Karpas-422 (cell line): ENCODE results near the gene PRRG3. TPM values are rescaled to one million over a fixed set of nuclear protein-coding genes. Genes with fewer than 3 reads are reported as not detected.
A peak's percentile ranks its signal among the peaks of the same experiment; 100 is the strongest.

Source experiments
- DNase-seq: peaks from one replicate; pipeline ENCODE4 v3.0.0-alpha.2; 2015
- H2AFZ ChIP-seq: fragments of 200-600 bp; sonication (generic); 2 replicates; pipeline ENCODE4 v1.6.1; 2014; ENCODE audit warnings: antibody characterized with exemption, low read length, mixed read lengths
- H3K27ac ChIP-seq: fragments of 200-600 bp; sonication (generic); 2 replicates; pipeline ENCODE4 v1.5.1; 2014; ENCODE audit warnings: mild to moderate bottlenecking, low read length, moderate library complexity
- H3K27me3 ChIP-seq: fragments of 200-600 bp; sonication (generic); 2 replicates; pipeline ENCODE4 v1.6.1; 2014; ENCODE audit warnings: low read length, mixed read lengths
- H3K36me3 ChIP-seq: fragments of 200-600 bp; sonication (generic); 2 replicates; pipeline ENCODE4 v1.6.1; 2014; ENCODE audit warnings: low read length, mixed read lengths; ENCODE audit not compliant: insufficient read depth
- H3K4me1 ChIP-seq: fragments of 200-600 bp; sonication (generic); 2 replicates; pipeline ENCODE4 v1.6.1; 2014; ENCODE audit warnings: mild to moderate bottlenecking, low read length, mixed read lengths
- H3K4me2 ChIP-seq: fragments of 200-600 bp; sonication (generic); 2 replicates; pipeline ENCODE4 v1.6.1; 2014; ENCODE audit warnings: low read length, low read depth, mild to moderate bottlenecking; ENCODE audit not compliant: poor library complexity, severe bottlenecking
- H3K4me3 ChIP-seq: fragments of 200-600 bp; sonication (generic); 2 replicates; pipeline ENCODE4 v1.5.1; 2014; ENCODE audit warnings: mild to moderate bottlenecking, antibody characterized with exemption, low read length, mixed read lengths
- H3K79me2 ChIP-seq: fragments of 200-600 bp; sonication (generic); 2 replicates; pipeline ENCODE4 v1.6.1; 2014; ENCODE audit warnings: mild to moderate bottlenecking, low read length, mixed read lengths
- H3K9ac ChIP-seq: fragments of 200-600 bp; sonication (generic); 2 replicates; pipeline ENCODE4 v1.6.0; 2014; ENCODE audit warnings: low read length
- H3K9me2 ChIP-seq: fragments of 200-600 bp; sonication (generic), shearing (Covaris generic); replicated peaks from 2 replicates; pipeline ENCODE4 v1.6.0; 2014; ENCODE audit warnings: mild to moderate bottlenecking, low read length, moderate library complexity; ENCODE audit not compliant: insufficient read depth
- H3K9me3 ChIP-seq: fragments of 300-700, 200-600 bp; sonication (generic); 2 replicates; pipeline ENCODE4 v1.6.1; 2014; ENCODE audit warnings: low read length, mixed read lengths
- H4K20me1 ChIP-seq: fragments of 200-600 bp; sonication (generic); 2 replicates; pipeline ENCODE4 v1.6.1; 2014; ENCODE audit warnings: mild to moderate bottlenecking, antibody characterized with exemption, low read length, low read depth; ENCODE audit not compliant: insufficient read depth
- total RNA-seq: library from RNA; depleted of rRNA; stranded (reverse); fragments of >200 nt; shearing (Covaris generic); gene quantifications from 2 replicates; pipeline ENCODE4 v1.2.3, GENCODE V29; 2014; ENCODE audit warnings: low replicate concordance; rRNA removed

The PRRG3 gene
- total RNA-seq: not detected in 2 replicates

DNA sequence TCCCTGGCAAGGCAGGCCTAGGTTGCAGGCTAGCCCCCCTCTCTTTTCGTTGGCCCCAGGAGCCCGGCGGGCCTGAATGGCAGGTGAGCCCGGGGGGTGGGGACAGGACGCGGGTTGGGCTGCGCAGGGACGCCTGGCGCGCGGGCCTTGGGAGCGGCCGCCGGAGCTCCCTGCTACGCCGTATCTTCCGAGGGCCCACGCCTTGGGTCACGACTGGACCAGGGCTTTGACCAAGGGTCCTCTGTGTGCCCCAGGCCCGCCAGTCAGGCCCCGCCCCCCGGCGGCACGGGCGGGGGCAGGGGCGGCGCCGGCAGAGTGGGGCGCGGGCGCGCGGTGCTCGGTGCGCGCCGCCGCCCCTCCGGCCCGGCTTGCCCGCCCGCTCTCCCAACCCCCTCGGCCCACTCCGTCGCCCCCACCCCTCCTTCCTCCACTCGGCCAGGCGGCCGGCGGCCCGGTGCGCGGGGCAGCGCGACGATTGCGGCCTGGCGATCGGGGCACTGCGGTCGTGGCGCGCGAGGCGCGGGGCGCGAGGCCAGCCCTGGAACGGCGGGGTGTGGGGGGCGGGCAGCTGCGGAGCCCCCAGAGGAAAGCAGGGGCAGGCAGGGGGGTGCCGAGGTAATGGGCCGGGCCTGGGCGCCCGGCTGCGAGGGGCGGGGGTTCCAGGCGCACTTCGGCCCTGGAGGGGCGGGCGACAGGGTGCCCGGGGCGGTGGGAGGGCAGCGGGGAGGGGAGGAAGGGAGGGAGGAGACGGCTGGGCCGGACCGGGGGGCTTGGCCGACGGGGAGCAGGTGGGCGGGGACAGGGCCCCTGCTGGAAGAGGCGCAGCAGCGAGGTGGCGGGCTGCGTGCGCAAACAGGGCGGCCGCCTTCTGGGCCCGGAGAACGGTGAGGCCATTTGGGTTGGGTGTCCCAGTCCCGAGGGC lies at the start of gene PRRG3:
PRRG3 (plus strand) TSS at position 798 of the 922 bp plus-strand sequence. CDS start 3,357 bp downstream, outside the sequence.
- no peaks in the 10 kb centered on the region for H3K9me2 ChIP-seq
- no peaks in the 10 kb centered on the region for H3K36me3 ChIP-seq
- H3K4me3 ChIP-seq: no peak within 1 kb of the TSS
- no peaks in the 10 kb centered on the region for H3K4me1 ChIP-seq
- no peak within 1 kb of the TSS for H3K4me2 ChIP-seq
- H3K27me3 ChIP-seq: no peaks in the 10 kb centered on the region
- no peak within 1 kb of the TSS for H3K9ac ChIP-seq
- no peaks in the 10 kb centered on the region for H3K79me2 ChIP-seq
- no peak within 1 kb of the TSS for H2AFZ ChIP-seq
- H3K9me3 ChIP-seq: no peaks in the 10 kb centered on the region
- DNase-seq: no peak
- H4K20me1 ChIP-seq: no peaks in the 10 kb centered on the region
- no peak within 1 kb of the TSS for H3K27ac ChIP-seq

DNA sequence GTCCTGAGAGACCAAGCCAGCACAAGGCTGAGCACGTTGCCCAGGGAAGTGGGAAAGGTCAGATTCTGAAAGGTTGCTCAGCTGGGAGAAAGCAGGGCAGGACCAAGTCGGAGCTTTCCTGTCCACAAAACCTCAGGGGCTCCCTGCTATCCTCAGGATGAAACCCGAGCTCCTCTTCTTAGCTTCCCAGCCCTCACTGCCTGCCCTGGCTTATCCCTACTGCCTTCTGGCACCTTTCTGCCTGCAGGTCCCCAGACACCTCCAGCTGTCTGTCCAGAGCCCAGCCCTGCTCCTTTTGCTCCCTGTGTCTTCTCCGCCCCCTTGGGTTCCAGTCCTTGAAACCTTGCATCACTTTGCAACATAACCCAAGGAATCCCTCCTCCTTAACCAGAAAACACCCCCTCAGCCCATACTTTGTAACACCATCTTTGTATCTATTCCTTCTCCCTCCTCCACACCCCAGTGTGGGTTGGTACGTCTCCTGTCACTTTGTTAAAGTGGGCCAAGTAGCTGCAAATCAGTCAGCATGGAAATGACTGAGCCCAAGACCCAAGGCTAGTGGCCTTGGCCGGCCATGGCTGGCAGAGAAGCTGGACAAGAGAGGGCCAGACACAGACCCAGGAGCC lies 20.0 kb upstream of the PRRG3 start:
- Histone ChIP-seq H3K4me2 (no peak overlapping the region), H2AFZ (no peak overlapping the region), H3K27me3 (no peaks in the 10 kb centered on the region), H3K36me3 (no peaks in the 10 kb centered on the region), H3K9me2 (no peaks in the 10 kb centered on the region), H3K9me3 (no peaks in the 10 kb centered on the region), H3K27ac (no peak overlapping the region), H3K4me3 (no peak overlapping the region), H4K20me1 (no peaks in the 10 kb centered on the region), H3K79me2 (no peaks in the 10 kb centered on the region), H3K4me1 (no peaks in the 10 kb centered on the region), H3K9ac (no peak overlapping the region)
- no peak for DNase-seq

DNA sequence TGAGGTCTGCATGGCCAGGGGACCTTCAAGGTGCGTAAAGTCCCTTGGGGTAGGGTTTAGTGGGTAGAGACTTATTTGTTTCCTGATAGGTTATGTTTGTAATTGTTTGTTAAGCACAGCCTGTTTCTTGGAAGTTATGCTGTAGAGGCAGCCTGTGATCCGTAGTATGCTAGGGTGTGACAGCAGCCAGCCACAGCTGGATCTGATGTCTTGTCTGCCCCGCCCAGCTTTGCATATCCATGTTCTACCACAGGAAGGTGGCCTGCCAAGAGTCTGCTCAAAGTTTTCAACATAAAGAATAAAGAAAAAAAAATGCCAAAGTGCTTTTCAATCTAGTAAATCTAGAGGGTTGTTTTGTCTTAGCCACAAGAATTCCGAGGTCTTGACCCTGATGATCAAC lies 19.1 kb upstream of the PRRG3 start:
- Histone ChIP-seq H3K4me3 (no peak overlapping the region), H4K20me1 (no peaks in the 10 kb centered on the region)
- DNase-seq: no peak

GRCh38 chrX:151679798-151680402 lies 15.4 kb upstream of the PRRG3 start:
- H4K20me1 ChIP-seq: no peaks in the 10 kb centered on the region
- H3K4me2 ChIP-seq: no peak overlapping the region
- H3K4me1 ChIP-seq: no peaks in the 10 kb centered on the region
- H3K9ac ChIP-seq: no peak overlapping the region
- H3K4me3 ChIP-seq: no peak overlapping the region
- no peaks in the 10 kb centered on the region for H3K79me2 ChIP-seq
- no peaks in the 10 kb centered on the region for H3K36me3 ChIP-seq
- H3K9me3 ChIP-seq: no peaks in the 10 kb centered on the region
- no peaks in the 10 kb centered on the region for H3K9me2 ChIP-seq
- no peaks in the 10 kb centered on the region for H3K27me3 ChIP-seq
- no peak overlapping the region for H3K27ac ChIP-seq
- H2AFZ ChIP-seq: no peak overlapping the region
- no peak for DNase-seq

More for the DNA sequence above, 19.1 kb upstream of the PRRG3 start:
- no peak overlapping the region for H3K9ac ChIP-seq
- H3K9me2 ChIP-seq: no peaks in the 10 kb centered on the region
- no peaks in the 10 kb centered on the region for H3K27me3 ChIP-seq
- H3K9me3 ChIP-seq: no peaks in the 10 kb centered on the region
- no peak overlapping the region for H2AFZ ChIP-seq
- H3K27ac ChIP-seq: no peak overlapping the region
- no peak overlapping the region for H3K4me2 ChIP-seq
- no peaks in the 10 kb centered on the region for H3K4me1 ChIP-seq
- H3K36me3 ChIP-seq: no peaks in the 10 kb centered on the region
- no peaks in the 10 kb centered on the region for H3K79me2 ChIP-seq

DNA sequence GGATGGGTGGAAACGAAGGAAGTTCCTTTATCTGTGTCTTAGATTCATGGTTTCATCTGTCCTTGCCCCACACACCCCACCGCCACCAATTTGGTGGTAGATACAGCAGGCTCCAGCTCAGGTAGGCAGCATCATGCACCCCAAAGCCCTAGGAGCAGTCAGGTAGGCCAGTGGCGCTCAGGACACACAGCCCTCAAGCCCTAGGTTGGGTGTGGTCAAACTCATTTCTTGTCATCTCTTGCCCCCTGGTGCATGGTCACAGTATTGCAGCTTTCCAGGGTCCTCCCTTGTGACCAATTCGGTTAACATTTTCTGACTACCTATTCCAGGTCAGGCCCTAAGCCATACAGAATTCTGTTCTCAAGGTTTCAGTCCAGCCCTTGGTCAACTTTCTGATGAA lies 14.5 kb upstream of the PRRG3 start:
- H2AFZ ChIP-seq: no peak overlapping the region
- H3K4me2 ChIP-seq: no peak overlapping the region
- H3K36me3 ChIP-seq: no peaks in the 10 kb centered on the region
- no peak overlapping the region for H3K4me3 ChIP-seq
- no peaks in the 10 kb centered on the region for H3K4me1 ChIP-seq
- no peaks in the 10 kb centered on the region for H3K9me2 ChIP-seq
- H4K20me1 ChIP-seq: no peaks in the 10 kb centered on the region
- H3K27ac ChIP-seq: no peak overlapping the region
- H3K9ac ChIP-seq: no peak overlapping the region
- H3K9me3 ChIP-seq: no peaks in the 10 kb centered on the region
- H3K79me2 ChIP-seq: no peaks in the 10 kb centered on the region
- DNase-seq: peak; percentile 90
- no peaks in the 10 kb centered on the region for H3K27me3 ChIP-seq

- Histone ChIP-seq H3K27me3 (no peaks in the 10 kb centered on the region), H3K9me3 (no peaks in the 10 kb centered on the region), H3K27ac (no peak overlapping the region), H3K4me2 (no peak overlapping the region), H3K36me3 (no peaks in the 10 kb centered on the region), H2AFZ (no peak overlapping the region), H3K9ac (no peak overlapping the region), H3K4me3 (no peak overlapping the region), H3K9me2 (0 out of 2 replicates have a peak, but pooled peaks cover 3% of the 10 kb centered on the region), H3K79me2 (no peaks in the 10 kb centered on the region), H3K4me1 (no peaks in the 10 kb centered on the region), H4K20me1 (no peaks in the 10 kb centered on the region)
- no peak for DNase-seq
Measured at GRCh38 chrX:151687635-151688034, 7.6 kb upstream of the PRRG3 start.

GRCh38 chrX:151688695-151689094 lies 6.6 kb upstream of the PRRG3 start:
- H3K36me3 ChIP-seq: no peaks in the 10 kb centered on the region
- H3K27ac ChIP-seq: no peak overlapping the region
- no peaks in the 10 kb centered on the region for H3K79me2 ChIP-seq

GRCh38 chrX:151692825-151693224 lies 2.4 kb upstream of the PRRG3 start:
- H3K4me3 ChIP-seq: no peak overlapping the region

More at GRCh38 chrX:151688695-151689094, 6.6 kb upstream of the PRRG3 start:
- Histone ChIP-seq H3K4me2 (no peak overlapping the region), H3K4me3 (no peak overlapping the region), H4K20me1 (no peaks in the 10 kb centered on the region), H3K27me3 (no peaks in the 10 kb centered on the region), H3K9ac (no peak overlapping the region), H3K9me2 (0 out of 2 replicates have a peak, but pooled peaks cover 3% of the 10 kb centered on the region), H3K4me1 (no peaks in the 10 kb centered on the region), H2AFZ (no peak overlapping the region), H3K9me3 (no peaks in the 10 kb centered on the region)
- no peak for DNase-seq

More at GRCh38 chrX:151692825-151693224, 2.4 kb upstream of the PRRG3 start:
- H3K9me2 ChIP-seq: 0 out of 2 replicates have a peak, but pooled peaks cover 3% of the 10 kb centered on the region
- no peaks in the 10 kb centered on the region for H3K79me2 ChIP-seq
- H3K27ac ChIP-seq: no peak overlapping the region
- H3K36me3 ChIP-seq: no peaks in the 10 kb centered on the region
- H3K9ac ChIP-seq: no peak overlapping the region
- no peaks in the 10 kb centered on the region for H3K4me1 ChIP-seq
- H4K20me1 ChIP-seq: no peaks in the 10 kb centered on the region
- no peak overlapping the region for H2AFZ ChIP-seq
- DNase-seq: no peak
- H3K4me2 ChIP-seq: no peak overlapping the region
- H3K9me3 ChIP-seq: no peaks in the 10 kb centered on the region
- no peaks in the 10 kb centered on the region for H3K27me3 ChIP-seq
